Right cardiac atrium (tissue), 5 donors: Measurements from ENCODE around the gene PAX8. TPM values are rescaled to one million over a fixed set of nuclear protein-coding genes. Genes with fewer than 3 reads are reported as not detected.
"Not testable (repeated sequence)": the region's sequence is repeated elsewhere in the genome, so short reads cannot be mapped to it uniquely, and the experiment has no call there.

Source experiments
- ATAC-seq, 2 donors: fragments of 200-7000 bp; cut with Tn5 transposase; one replicate each; pipeline versions ENCODE4 v1.8.0 to v1.9.1; 2020; ENCODE audit warnings: moderate library complexity in 2 of 2, mild to moderate bottlenecking in 1 of 2
- DNase-seq, 3 donors: peaks; one replicate each; pipeline ENCODE4 v3.0.0-alpha.2; 2020
- H3K27ac ChIP-seq: one replicate; pipeline ENCODE4 v1.5.1; 2013; ENCODE audit warnings: mild to moderate bottlenecking, low read length, control low read depth, moderate library complexity
- H3K27me3 ChIP-seq: one replicate; pipeline ENCODE4 v1.6.1; 2013; ENCODE audit not compliant: control insufficient read depth, insufficient read depth
- H3K4me1 ChIP-seq: one replicate; pipeline ENCODE4 v1.6.1; 2013; ENCODE audit warnings: low read length; ENCODE audit not compliant: control insufficient read depth, insufficient read depth
- H3K4me3 ChIP-seq: one replicate; pipeline ENCODE4 v1.5.1; 2013; ENCODE audit warnings: low read length, control low read depth
- H3K9me3 ChIP-seq: one replicate; pipeline ENCODE4 v1.6.1; 2013; ENCODE audit warnings: low read length; ENCODE audit not compliant: control insufficient read depth
- WGBS: extraction: QIAGEN DNeasy Blood & Tissue Kit; methylation state at CpG from one replicate; pipeline ENCODE4 v1.1.7; 2013; 5-methylcytosine and 5-hydroxymethylcytosine counted together
- intact Hi-C, 4 donors: fragments of 100-400 bp; cut with DNase I; formaldehyde crosslinking; loops; one replicate each; pipeline versions ENCODE4 v1.11.0 to v1.14.0; 2022 to 2023
- polyA plus RNA-seq: library from polyadenylated mRNA; stranded (reverse); fragments of 200-250 nt; gene quantifications from one replicate; pipeline ENCODE4 v1.2.3, GENCODE V29; 2013
- total RNA-seq, 4 donors: library from RNA; stranded (reverse); fragmentation: NEBNext Ultra II Directional; extraction: Animal tissue kit (Norgen Biotek cat#: 25700); gene quantifications; one replicate each; pipeline ENCODE4 v1.2.1, GENCODE V29; 2021
- donor health status: healthy with polysubstance abuse.
- donor health status: DM: no; HTN: yes; CAD: no.
- donor health status: DM: no; HTN: no; CAD: no.
- donor health status: DM: no; HTN: yes; CAD: no; lungs with severe emphysema.
- donor health status: DM: yes; HTN: yes; CAD: no.

PAX8 gene
- total and polyA plus RNA-seq, 5 donors: 0.05 to 1.9 (median 0.40) TPM; not detected in 1

GRCh38 chr2:113235347-113236226 lies 43.1 kb downstream of the PAX8 start:
- H3K4me3 ChIP-seq, H3K9me3 ChIP-seq, H3K27me3 ChIP-seq, intact Hi-C loops, H3K27ac ChIP-seq, H3K4me1 ChIP-seq: not testable (repeated sequence)
- peak in 1 of 2 donors; percentile 53 for ATAC-seq
- WGBS: 95% methylated on average over 73 of the region's 74 CpGs
- DNase-seq: peak in 1 of 3 donors; percentile 82

DNA sequence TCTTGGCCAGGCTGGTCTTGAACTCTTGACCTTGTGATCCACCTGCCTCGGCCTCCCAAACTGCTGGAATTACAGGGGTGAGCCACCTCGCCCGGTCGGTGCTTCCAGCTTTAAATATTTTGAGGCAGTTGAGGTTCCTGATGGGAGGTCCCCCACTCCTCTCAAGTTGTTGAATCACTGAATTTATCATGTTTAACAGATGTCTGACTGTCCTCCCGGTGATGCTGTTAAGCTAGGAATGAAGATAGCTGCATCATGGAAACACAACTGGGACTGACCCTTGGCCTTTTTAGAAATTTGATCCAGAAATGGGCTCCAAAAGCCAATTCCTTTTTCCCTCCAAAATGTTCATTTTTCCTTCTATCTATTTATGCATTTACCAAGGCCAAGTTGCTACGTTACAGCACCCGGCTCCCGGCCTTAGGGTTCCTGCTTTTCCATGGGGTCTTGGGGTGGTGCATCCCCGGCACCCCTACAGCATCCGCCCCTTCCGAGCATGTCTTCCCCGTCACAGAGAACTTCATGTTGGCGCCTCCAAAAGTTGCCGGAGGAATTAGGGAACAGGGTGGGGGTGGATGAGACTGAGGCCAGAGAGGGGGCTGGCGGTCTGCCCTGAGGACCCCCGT lies 43.9 kb downstream of the PAX8 start:
- no peak for ATAC-seq
- WGBS: 90% methylated on average over 16 of the region's 16 CpGs
- DNase-seq: no peak

DNA sequence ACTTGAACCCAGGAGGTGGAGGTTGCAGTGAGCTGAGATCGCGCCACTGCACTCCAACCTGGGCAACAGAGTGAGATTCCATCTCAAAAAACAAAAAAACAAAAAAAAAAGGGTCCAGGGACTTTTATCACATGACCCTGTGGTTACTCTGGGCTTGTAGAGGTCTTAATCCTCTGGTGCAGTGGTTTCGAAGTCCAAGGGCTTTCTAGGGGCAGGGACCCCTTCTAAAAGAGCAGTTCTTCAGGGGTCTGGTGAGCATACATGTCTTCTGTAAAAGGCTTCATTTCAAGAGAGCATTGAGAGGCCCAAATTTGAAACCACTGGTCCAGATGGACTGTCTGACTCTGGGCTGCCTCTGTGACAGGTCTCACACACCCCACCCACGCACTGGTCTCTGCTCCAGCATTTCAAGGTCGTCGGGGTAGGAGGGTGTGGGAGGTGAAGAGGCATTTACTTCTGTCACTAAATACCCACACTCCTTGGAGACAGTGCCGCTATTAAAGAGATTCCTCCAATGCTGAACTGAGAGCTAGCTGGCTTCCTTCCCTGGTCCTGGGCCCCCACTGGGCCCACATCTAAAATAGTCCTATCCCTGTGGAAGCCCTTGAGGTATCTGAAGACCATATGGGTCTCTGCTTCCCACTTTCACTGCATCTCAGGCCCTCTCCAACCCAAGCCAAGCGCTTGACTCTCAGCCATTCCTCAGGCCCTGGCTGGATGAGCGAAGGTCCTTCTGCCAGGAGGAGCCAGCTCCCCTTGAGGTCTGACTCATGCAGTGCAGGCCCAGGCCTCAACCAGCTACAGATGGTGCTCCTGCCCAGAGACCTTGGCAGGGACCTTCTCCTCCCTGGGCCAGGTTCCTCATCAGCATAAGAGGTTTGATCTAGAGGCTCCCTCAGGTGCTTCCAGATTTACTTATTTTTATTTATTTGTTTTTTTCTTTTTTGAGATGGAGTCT lies 44.8 kb downstream of the PAX8 start:
- Histone ChIP-seq H3K4me3 (no peak overlapping the region), H3K9me3 (no peaks in the 10 kb centered on the region), H3K4me1 (peaks cover 9% of the 10 kb centered on the region), H3K27ac (no peak overlapping the region), H3K27me3 (no peaks in the 10 kb centered on the region)
- ATAC-seq (peak; percentile 17 to 47), DNase-seq (peak in 2 of 3 donors; percentile 50 to 64)
- intact Hi-C loops: no loop called here
- 77% methylated on average over 9 of the region's 9 CpGs for WGBS

More for the DNA sequence above, 43.9 kb downstream of the PAX8 start:
- intact Hi-C loops: no loop called here
- Histone ChIP-seq H3K4me3 (no peak overlapping the region), H3K9me3 (no peaks in the 10 kb centered on the region), H3K27me3 (no peaks in the 10 kb centered on the region), H3K27ac (no peak overlapping the region), H3K4me1 (peaks cover 9% of the 10 kb centered on the region)

- H3K27me3 ChIP-seq: no peaks in the 10 kb centered on the region
- intact Hi-C loops: no loop called here
- no peaks in the 10 kb centered on the region for H3K9me3 ChIP-seq
- WGBS: 76% methylated on average over 6 of the region's 6 CpGs
- no peak for ATAC-seq
- no peak for DNase-seq
- H3K27ac ChIP-seq: no peak overlapping the region
- H3K4me3 ChIP-seq: no peak overlapping the region
- H3K4me1 ChIP-seq: peaks cover 9% of the 10 kb centered on the region
Observed at GRCh38 chr2:113232740-113233139, 46.0 kb downstream of the PAX8 start.

GRCh38 chr2:113232123-113232522 lies 46.6 kb downstream of the PAX8 start:
- no peak for DNase-seq
- H3K27ac ChIP-seq: no peak overlapping the region
- intact Hi-C loops: no loop called here
- no peak overlapping the region for H3K4me3 ChIP-seq
- H3K9me3 ChIP-seq: no peaks in the 10 kb centered on the region
- ATAC-seq: no peak
- peaks cover 9% of the 10 kb centered on the region for H3K4me1 ChIP-seq
- 87% methylated on average over 3 of the region's 3 CpGs for WGBS
- H3K27me3 ChIP-seq: no peaks in the 10 kb centered on the region

DNA sequence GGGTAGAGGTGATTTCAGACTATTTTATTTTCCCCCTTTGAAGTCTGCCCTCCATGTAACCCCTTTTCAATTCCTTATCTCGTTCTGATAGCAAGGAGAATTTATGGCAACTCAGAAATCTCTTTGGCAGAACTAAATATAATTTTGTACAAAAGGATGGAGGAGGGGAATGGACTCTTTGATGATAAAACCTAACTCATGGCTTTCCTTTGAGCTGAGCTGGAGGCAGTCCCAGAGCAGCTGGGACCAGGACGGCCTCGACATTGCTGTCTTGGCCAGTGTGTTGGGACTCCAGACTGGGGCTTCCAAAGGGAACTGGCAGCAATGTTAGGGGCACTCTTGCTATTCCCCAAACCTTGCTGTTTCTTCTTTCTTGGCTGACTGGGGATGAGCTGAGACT lies 47.7 kb downstream of the PAX8 start:
- Histone ChIP-seq H3K27me3 (no peaks in the 10 kb centered on the region), H3K4me1 (peaks cover 9% of the 10 kb centered on the region), H3K4me3 (no peak overlapping the region), H3K9me3 (no peaks in the 10 kb centered on the region), H3K27ac (no peak overlapping the region)
- DNase-seq: no peak
- 14% methylated on average over 3 of the region's 3 CpGs for WGBS
- intact Hi-C loops: no loop called here
- peak in 1 of 2 donors; percentile 53 for ATAC-seq

DNA sequence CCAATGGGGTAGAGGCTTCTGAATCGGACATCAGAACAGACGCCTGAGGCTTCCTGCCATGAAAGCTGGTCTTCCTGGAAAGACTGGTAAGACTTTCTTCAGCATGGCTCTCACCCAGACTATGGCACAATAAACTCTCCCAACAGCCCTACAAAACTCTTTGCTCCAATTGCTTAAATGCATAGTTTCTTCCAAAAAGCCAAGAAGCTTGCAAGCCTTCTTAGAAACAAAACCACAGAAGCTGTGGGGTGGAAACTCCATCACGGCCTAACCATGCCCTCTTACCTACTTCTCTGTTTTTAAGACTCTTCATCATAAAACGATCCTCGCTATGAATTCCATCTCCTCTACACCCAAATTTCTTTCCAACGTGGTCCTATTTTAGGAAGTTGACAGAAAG lies 48.2 kb downstream of the PAX8 start:
- intact Hi-C loops: no loop called here
- no peak for DNase-seq

DNA sequence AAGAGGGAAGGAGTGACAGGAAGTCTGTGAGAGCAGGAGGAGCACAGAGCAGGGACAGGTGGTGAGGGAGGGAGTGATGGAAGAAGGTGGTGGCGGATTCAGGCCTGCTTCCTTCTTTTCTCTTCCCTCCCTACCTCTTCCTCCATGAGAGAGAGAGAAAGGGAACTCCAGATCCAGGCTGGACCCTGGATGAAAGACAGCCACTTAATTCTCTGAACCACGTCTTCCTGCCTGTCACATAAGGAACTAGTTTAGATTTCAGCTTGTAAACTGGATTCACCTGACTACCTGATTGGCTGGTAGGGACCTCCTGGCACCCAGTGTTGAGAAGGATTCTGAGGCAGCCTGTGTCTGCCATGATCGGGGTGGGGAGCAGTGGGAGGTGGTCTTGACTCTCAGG lies 48.9 kb downstream of the PAX8 start:
- Histone ChIP-seq H3K27ac (no peak overlapping the region), H3K4me1 (peaks cover 9% of the 10 kb centered on the region), H3K4me3 (no peak overlapping the region), H3K27me3 (no peaks in the 10 kb centered on the region), H3K9me3 (no peaks in the 10 kb centered on the region)
- no peak for ATAC-seq
- no peak for DNase-seq
- 89% methylated on average over 3 of the region's 3 CpGs for WGBS
- intact Hi-C loops: no loop called here

More for the DNA sequence above, 48.2 kb downstream of the PAX8 start:
- WGBS: 68% methylated on average over 6 of the region's 6 CpGs
- Histone ChIP-seq H3K9me3 (no peaks in the 10 kb centered on the region), H3K27ac (no peak overlapping the region), H3K27me3 (no peaks in the 10 kb centered on the region), H3K4me3 (no peak overlapping the region), H3K4me1 (peaks cover 9% of the 10 kb centered on the region)
- no peak for ATAC-seq

- 65% methylated on average over 3 of the region's 3 CpGs for WGBS
- no peaks in the 10 kb centered on the region for H3K9me3 ChIP-seq
- H3K27me3 ChIP-seq: no peaks in the 10 kb centered on the region
- peaks cover 8% of the 10 kb centered on the region for H3K4me1 ChIP-seq
- ATAC-seq: no peak
- no peak overlapping the region for H3K4me3 ChIP-seq
- H3K27ac ChIP-seq: no peak overlapping the region
- no peak for DNase-seq
- intact Hi-C loops: no loop called here
Observed at GRCh38 chr2:113228991-113229716, 49.6 kb downstream of the PAX8 start.

GRCh38 chr2:113228351-113228750 lies 50.4 kb downstream of the PAX8 start:
- H3K27me3 ChIP-seq: no peaks in the 10 kb centered on the region
- intact Hi-C loops: no loop called here
- no peaks in the 10 kb centered on the region for H3K9me3 ChIP-seq
- ATAC-seq (no peak), DNase-seq (no peak)
- H3K27ac ChIP-seq: no peak overlapping the region
- no peak overlapping the region for H3K4me3 ChIP-seq
- H3K4me1 ChIP-seq: peaks cover 7% of the 10 kb centered on the region
- 80% methylated on average over 1 of the region's 1 CpG for WGBS
